Gastroesophageal sphincter (tissue), 4 donors: ENCODE data around the gene ZNF155. TPM values are rescaled to one million over a fixed set of nuclear protein-coding genes. Genes with fewer than 3 reads are reported as not detected.

Experiments
- ATAC-seq: fragments of 150-250 bp; one replicate; pipeline ENCODE4 v1.9.1; 2016; ENCODE audit warnings: mild to moderate bottlenecking, moderate library complexity
- H3K27ac ChIP-seq, 4 donors: fragments of 200-600 bp; sonication (generic) in 3 of 4; 1 replicate in 3 of 4; 2 replicates in 1 of 4; pipeline ENCODE4 v1.5.1; 2016 to 2019
- H3K27me3 ChIP-seq: fragments of 200-600 bp; sonication (generic); one replicate; pipeline ENCODE4 v1.5.1; 2019
- H3K36me3 ChIP-seq, 2 donors: fragments of 200-600 bp; sonication (generic); one replicate each; pipeline ENCODE4 v1.5.1; 2019; ENCODE audit warnings: control low read depth in 1 of 2
- H3K4me1 ChIP-seq, 3 donors: fragments of 200-600 bp; sonication (generic); 1 replicate in 2 of 3; 2 replicates in 1 of 3; pipeline ENCODE4 v1.5.1; 2016 to 2019; ENCODE audit warnings: control low read depth in 2 of 3
- H3K4me3 ChIP-seq, 2 donors: fragments of 200-600 bp; sonication (generic); one replicate each; pipeline ENCODE4 v1.5.1; 2019; ENCODE audit warnings: mild to moderate bottlenecking in 1 of 2, moderate library complexity in 1 of 2
- H3K9me3 ChIP-seq, 3 donors: fragments of 200-600 bp; sonication (generic); one replicate each; pipeline ENCODE4 v1.5.1; 2017 to 2019; ENCODE audit warnings: control low read depth in 2 of 3
- EP300 ChIP-seq: sonication (generic); formaldehyde crosslinking; IDR thresholded peaks from one replicate; pipeline ENCODE4 v1.6.1; 2017; ENCODE audit warnings: antibody characterized with exemption, mild to moderate bottlenecking
- POLR2A ChIP-seq, 2 donors: fragments of 450-650 bp; IDR thresholded peaks; one replicate each; pipeline ENCODE4 v1.6.1; 2017; ENCODE audit warnings: antibody characterized with exemption in 2 of 2, mild to moderate bottlenecking in 2 of 2, moderate library complexity in 1 of 2
- POLR2AphosphoS5 ChIP-seq: sonication (generic); formaldehyde crosslinking; IDR thresholded peaks from one replicate; pipeline ENCODE4 v1.6.1; 2017; ENCODE audit warnings: antibody characterized with exemption
- WGBS, 2 donors: methylation state at CpG; one replicate each; pipeline ENCODE4 v1.1.5; 2018; ENCODE audit warnings: low coverage in 1 of 2; 5-methylcytosine and 5-hydroxymethylcytosine counted together
- total RNA-seq, 4 donors: library from RNA; depleted of rRNA; stranded (reverse); fragments of >200 nt; gene quantifications; one replicate each; pipeline ENCODE4 v1.1.0, GENCODE V29; 2016
- TF ChIP-seq, protein P1 (sequence below), 4 experiments: fragments of 200-600 bp in 2 of 4; fragments of 450-650 bp in 2 of 4; sonication (generic) in 1 of 4; IDR thresholded peaks; one replicate each; pipeline ENCODE4 v1.5.1; 2017 to 2019; ENCODE audit warnings: antibody characterized with exemption in 4 of 4, mild to moderate bottlenecking in 2 of 4, moderate library complexity in 2 of 4

The ZNF155 gene
- total RNA-seq, 4 donors from 2014 or later, result 6.2 to 6.9 (median 6.4) TPM

- WGBS, 2 donors, result 86 to 96% methylated on average over 4 to 9 of the region's 10 CpGs
- Histone ChIP-seq H3K4me3 (no peak overlapping the region), H3K9me3 (peaks cover 0 to 36% (median 0%) of the 10 kb centered on the region in 3 donors), H3K4me1 (peaks cover 0 to 7% (median 0%) of the 10 kb centered on the region in 3 donors), H3K27ac (no peak overlapping the region), H3K27me3 (no peaks in the 10 kb centered on the region), H3K36me3 (peaks cover 4 to 53% of the 10 kb centered on the region in 2 donors)
- ATAC-seq, result no peak
- no peak for TF ChIP-seq EP300
- TF ChIP-seq, protein P1, sequence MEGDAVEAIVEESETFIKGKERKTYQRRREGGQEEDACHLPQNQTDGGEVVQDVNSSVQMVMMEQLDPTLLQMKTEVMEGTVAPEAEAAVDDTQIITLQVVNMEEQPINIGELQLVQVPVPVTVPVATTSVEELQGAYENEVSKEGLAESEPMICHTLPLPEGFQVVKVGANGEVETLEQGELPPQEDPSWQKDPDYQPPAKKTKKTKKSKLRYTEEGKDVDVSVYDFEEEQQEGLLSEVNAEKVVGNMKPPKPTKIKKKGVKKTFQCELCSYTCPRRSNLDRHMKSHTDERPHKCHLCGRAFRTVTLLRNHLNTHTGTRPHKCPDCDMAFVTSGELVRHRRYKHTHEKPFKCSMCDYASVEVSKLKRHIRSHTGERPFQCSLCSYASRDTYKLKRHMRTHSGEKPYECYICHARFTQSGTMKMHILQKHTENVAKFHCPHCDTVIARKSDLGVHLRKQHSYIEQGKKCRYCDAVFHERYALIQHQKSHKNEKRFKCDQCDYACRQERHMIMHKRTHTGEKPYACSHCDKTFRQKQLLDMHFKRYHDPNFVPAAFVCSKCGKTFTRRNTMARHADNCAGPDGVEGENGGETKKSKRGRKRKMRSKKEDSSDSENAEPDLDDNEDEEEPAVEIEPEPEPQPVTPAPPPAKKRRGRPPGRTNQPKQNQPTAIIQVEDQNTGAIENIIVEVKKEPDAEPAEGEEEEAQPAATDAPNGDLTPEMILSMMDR (IDR thresholded peaks at IDR 0.05), result no peak
- no peak for TF ChIP-seq POLR2A (IDR thresholded peaks at IDR 0.05)
- no peak for TF ChIP-seq POLR2AphosphoS5
Measured at GRCh38 chr19:43997631-43998290, 13.8 kb downstream of the ZNF155 start.

DNA sequence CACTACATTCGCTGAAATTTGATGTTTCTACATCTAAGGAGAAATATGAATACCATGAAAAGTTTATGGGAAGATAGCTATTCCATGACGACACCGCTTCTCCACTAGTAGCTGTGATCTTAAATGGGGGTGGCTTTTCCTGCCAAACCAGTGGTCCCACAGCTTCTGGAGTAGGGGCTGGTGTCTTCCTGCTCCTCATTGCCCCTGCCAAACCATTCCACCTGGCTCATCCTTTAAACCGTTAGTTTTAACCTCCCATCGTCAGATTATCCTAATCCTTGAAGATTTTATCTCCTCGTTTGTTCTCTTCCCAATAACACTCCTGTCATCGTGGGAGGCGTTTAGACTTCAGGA, 18.2 kb downstream of the ZNF155 start:
- 11 to 18% methylated on average over 5 to 8 of the region's 8 CpGs for WGBS, 2 donors
- Histone ChIP-seq H3K27ac (peak overlapping the region; percentile 8 to 84 (median 83)), H3K4me1 (peaks cover 0 to 20% (median 0%) of the 10 kb centered on the region in 3 donors), H3K9me3 (peaks cover 0 to 38% (median 0%) of the 10 kb centered on the region in 3 donors), H3K27me3 (no peaks in the 10 kb centered on the region), H3K4me3 (peak overlapping the region; percentile 67 to 74), H3K36me3 (peaks cover 0 to 23% of the 10 kb centered on the region in 2 donors)
- ATAC-seq, result no peak
- TF ChIP-seq, protein P1 (IDR thresholded peaks at IDR 0.05), result no peak
- TF ChIP-seq POLR2AphosphoS5 (no peak), POLR2A (IDR thresholded peaks at IDR 0.05) (no peak), EP300 (no peak)

DNA sequence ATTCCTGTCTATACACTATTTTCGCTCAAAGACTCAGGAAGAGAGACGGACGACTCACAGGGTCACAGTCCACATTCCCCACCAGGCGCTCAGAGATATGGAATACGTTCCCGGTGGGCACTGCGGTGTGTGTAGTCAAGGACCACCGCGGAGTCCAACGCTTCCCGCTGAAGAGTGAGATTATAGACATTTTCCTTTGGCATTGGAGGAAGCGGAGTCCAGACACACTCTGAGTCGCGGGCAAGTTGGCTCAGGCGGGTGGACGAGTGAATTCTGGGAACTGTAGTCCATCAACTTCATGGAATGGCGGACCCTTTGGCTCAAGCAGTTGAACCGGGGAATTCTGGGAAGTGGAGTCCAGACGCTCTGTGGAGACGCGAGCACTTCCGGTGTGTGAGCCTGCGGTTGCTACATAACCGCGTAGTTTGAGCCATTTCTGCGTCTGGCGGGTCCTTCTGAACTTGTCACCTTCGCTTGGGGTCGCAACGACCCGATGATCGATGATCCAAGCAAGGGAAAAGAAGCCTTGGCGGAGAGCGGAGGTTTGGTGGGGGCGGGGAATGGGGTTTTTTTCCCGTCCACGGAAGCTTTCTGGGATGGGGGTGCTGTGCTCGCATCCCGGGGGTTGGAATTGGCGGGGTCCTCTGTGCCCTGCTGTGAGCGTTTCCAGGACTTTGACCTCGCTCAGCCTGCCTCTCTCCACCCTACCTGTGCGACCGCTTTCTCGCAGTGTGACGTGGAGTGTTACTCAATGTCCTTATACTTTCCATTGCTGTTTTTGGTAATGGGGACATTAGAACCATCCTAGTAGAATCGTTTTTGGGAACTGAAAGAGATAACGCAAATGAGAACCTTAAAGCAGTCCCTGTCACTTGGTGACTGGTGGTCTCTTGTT, 18.8 kb downstream of the ZNF155 start, which contains the start of gene ZNF230:
ZNF230 (plus strand) TSS at position 392 of the 895 bp plus-strand sequence. CDS start 4,122 bp downstream, outside the sequence.
- TF ChIP-seq, protein P1 (IDR thresholded peaks at IDR 0.05), result no peak
- peak; percentile 75 for TF ChIP-seq POLR2AphosphoS5
- TF ChIP-seq EP300, result no peak
- no peak for TF ChIP-seq POLR2A (IDR thresholded peaks at IDR 0.05)
- Histone ChIP-seq H3K4me1 (peaks cover 0 to 20% (median 0%) of the 10 kb centered on the region in 3 donors), H3K36me3 (peaks cover 0 to 23% of the 10 kb centered on the region in 2 donors), H3K27ac (peak within 1 kb of the TSS; percentile 8 to 84 (median 83)), H3K27me3 (no peaks in the 10 kb centered on the region), H3K4me3 (peak within 1 kb of the TSS; percentile 67 to 74), H3K9me3 (peaks cover 0 to 38% (median 0%) of the 10 kb centered on the region in 3 donors)
- WGBS, 2 donors, result 0 to 2% methylated on average over 7 to 9 of the region's 48 CpGs
- peak; percentile 100 for ATAC-seq

DNA sequence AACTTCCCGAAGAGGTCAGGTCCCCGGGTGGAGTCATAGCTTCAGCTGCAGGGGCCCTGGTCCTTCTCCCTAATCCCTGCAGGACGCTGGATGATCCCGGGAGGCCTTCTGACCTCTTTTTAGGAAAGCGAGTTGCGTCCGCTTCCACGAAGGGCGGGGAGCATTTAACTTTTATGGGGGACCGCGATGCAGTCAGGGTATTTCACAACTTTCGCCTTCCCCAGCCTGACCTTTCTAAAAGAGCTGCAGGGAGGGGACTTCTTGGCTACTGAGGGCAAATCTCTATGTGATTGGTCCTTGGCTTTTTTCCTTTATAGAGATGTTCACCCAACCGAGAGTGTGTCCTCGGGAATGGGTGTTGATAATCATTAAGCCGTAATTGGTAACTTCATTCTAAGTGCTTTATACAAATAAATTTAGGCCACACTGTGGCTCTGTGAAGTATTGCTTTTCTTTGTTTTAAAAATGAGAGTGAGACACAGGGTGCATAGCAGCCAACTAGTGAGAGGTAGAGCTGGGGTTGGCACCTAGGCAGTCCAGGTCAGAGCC, 19.5 kb downstream of the ZNF155 start:
- ATAC-seq, result peak; percentile 19
- Histone ChIP-seq H3K4me1 (peaks cover 0 to 20% (median 0%) of the 10 kb centered on the region in 3 donors), H3K27me3 (no peaks in the 10 kb centered on the region), H3K4me3 (peak overlapping the region; percentile 67 to 74), H3K27ac (peak overlapping the region in 3 of 4 donors; percentile 82 to 84 (median 84)), H3K9me3 (peaks cover 0 to 38% (median 0%) of the 10 kb centered on the region in 3 donors), H3K36me3 (peaks cover 0 to 28% of the 10 kb centered on the region in 2 donors)
- WGBS, 2 donors, result 2 to 3% methylated on average over 7 to 10 of the region's 15 CpGs
- TF ChIP-seq, protein P1 (IDR thresholded peaks at IDR 0.05), result no peak
- TF ChIP-seq POLR2AphosphoS5 (no peak), POLR2A (IDR thresholded peaks at IDR 0.05) (no peak), EP300 (no peak)
